MG63 (cell line): Measurements from ENCODE around the gene KANK2. TPM values are rescaled to one million over a fixed set of nuclear protein-coding genes. Genes with fewer than 3 reads are reported as not detected.
"Not testable (repeated sequence)": the region's sequence is repeated elsewhere in the genome, so short reads cannot be mapped to it uniquely, and the experiment has no call there.

Experiments
- DNase-seq: peaks from one replicate; pipeline ENCODE4 v3.0.0-alpha.2; 2020
- H3K27me3 ChIP-seq: fragments of 250-450 bp; sonication (Bioruptor Pico); 2 replicates; pipeline ENCODE4 v1.5.1; 2020; ENCODE audit warnings: mild to moderate bottlenecking, moderate library complexity
- H3K36me3 ChIP-seq: fragments of 250-450 bp; sonication (Bioruptor Pico); 2 replicates; pipeline ENCODE4 v1.5.1; 2020; ENCODE audit warnings: mild to moderate bottlenecking, moderate library complexity
- H3K4me3 ChIP-seq: fragments of 250-450 bp; sonication (Bioruptor Pico); 2 replicates; pipeline ENCODE4 v1.5.1; 2020; ENCODE audit warnings: mild to moderate bottlenecking, moderate library complexity
- H3K9me3 ChIP-seq: fragments of 250-450 bp; sonication (Bioruptor Pico); 2 replicates; pipeline ENCODE4 v1.5.1; 2020; ENCODE audit warnings: mild to moderate bottlenecking, moderate library complexity
- total RNA-seq: library from RNA; depleted of rRNA; stranded (reverse); fragments of >200 nt; shearing (Covaris generic); gene quantifications from 2 replicates; pipeline ENCODE4 v1.2.3, GENCODE V29; 2014; ENCODE audit warnings: low replicate concordance

Gene KANK2
- total RNA-seq, 1 experiment from 2014 or later = 81.9 TPM

- Histone ChIP-seq H3K9me3 (no peaks in the 10 kb centered on the region), H3K4me3 (no peak overlapping the region), H3K36me3 (peaks cover 73% of the 10 kb centered on the region), H3K27me3 (no peaks in the 10 kb centered on the region)
- DNase-seq = peak; percentile 92
Measured at GRCh38 chr19:11168568-11168967, 28.8 kb downstream of the KANK2 start.

DNA sequence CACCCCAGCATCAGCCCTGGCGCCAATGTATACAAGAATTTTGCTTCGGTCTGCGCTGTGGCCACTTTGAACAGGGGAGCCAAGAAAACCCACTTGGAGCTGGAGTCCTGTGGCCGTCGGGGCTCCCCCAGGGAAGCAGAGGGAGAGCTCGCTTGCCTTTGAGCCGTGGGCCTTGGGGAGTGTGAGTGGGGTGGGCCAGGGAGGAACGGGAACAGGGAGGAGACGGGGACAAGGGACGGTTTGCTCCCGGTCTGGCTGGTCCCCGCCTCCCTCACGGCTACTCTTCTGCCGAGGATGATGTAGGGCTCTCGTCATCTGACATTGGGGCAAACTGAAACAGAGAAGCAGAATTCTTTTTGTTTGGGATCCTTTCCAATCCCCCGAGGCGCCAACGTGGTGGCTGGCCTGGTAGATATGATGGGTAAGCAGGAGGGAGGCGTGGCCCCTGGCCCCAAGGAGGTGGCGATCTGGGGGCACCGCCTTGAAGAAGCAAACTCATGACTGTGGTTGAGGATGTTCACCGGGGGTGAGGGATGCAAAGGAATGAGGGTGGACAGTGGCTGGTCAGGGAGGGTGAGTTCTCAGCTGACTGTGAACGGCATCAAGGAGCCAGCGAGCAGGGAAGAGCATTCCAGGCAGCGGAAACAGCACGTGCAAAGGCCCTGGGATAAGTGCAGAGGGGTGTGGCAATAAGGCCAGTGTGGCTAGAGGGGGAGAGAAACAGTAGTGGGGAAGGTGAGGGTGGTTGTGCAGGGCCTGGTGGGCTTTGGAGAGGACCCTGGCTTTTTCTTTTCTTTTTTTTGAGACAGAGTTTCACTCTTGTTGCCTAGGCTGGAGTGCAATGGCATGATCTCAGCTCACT is 30.8 kb downstream of the KANK2 start:
- Histone ChIP-seq H3K4me3 (no peak overlapping the region), H3K27me3 (no peaks in the 10 kb centered on the region), H3K9me3 (no peaks in the 10 kb centered on the region), H3K36me3 (peaks cover 67% of the 10 kb centered on the region)
- peak; percentile 44 for DNase-seq

GRCh38 chr19:11165486-11166030 is 31.8 kb downstream of the KANK2 start:
- Histone ChIP-seq H3K9me3 (peaks cover 1% of the 10 kb centered on the region; the same call in 1 of the 2 replicates), H3K4me3 (no peak overlapping the region), H3K27me3 (no peaks in the 10 kb centered on the region), H3K36me3 (peaks cover 60% of the 10 kb centered on the region)
- DNase-seq = peak; percentile 58

DNA sequence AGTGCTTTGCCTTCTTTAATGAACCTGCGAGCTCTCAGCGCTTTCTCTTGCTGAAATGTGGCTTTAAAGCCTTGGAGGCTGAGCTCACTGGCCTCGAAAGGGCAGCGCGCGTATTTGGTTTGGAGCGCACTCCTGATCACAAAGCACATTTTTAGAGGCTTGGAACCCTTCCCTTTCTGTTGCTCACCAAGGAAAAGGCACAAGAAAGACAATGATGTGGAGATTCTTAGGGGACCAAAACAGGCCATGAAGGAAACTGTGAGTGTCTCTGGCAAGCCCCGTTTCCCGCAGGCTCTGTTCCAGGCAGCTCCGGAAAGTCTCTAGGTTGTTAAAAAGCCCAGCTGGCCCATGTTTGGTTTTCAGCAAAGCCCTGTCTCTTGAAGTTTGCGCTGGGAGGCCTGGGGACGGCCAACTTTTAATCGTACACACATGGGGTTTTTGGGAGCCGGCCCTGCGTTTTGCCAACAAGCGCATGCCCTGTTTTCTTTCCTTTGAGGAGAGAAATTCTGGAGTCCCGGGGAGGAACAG is 32.4 kb downstream of the KANK2 start:
- Histone ChIP-seq H3K9me3 (peaks cover 2% of the 10 kb centered on the region; the same call in 1 of the 2 replicates), H3K4me3 (no peak overlapping the region), H3K36me3 (peaks cover 54% of the 10 kb centered on the region), H3K27me3 (no peaks in the 10 kb centered on the region)
- peak; percentile 97 for DNase-seq

DNA sequence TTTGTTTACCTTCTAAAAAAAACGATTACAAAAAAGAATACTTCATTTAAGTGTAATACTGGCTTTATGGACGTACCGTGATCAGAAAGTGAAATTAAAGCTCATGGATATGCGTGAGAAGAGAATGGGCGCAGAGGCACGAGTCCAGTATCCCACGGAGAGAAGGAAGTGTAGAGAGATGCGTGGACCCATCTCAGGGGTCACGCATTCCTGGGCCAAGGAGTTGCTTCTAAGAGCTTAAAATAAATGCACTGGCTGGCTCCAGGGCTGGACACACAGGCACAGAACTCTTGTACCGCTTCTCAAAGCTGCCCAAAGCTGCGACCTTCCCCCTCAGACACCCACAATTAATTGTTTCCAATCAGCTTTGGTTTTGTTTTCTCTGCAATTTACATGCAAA is 33.0 kb downstream of the KANK2 start:
- H3K9me3 ChIP-seq = peaks cover 2% of the 10 kb centered on the region; the same call in 1 of the 2 replicates
- peaks cover 47% of the 10 kb centered on the region for H3K36me3 ChIP-seq
- no peak overlapping the region for H3K4me3 ChIP-seq
- no peaks in the 10 kb centered on the region for H3K27me3 ChIP-seq
- no peak for DNase-seq

GRCh38 chr19:11160440-11160768 is 36.9 kb downstream of the KANK2 start:
- H3K9me3 ChIP-seq, H3K27me3 ChIP-seq, DNase-seq, H3K4me3 ChIP-seq: not testable (repeated sequence)
- peaks cover 14% of the 10 kb centered on the region for H3K36me3 ChIP-seq

GRCh38 chr19:11159598-11160439 is 37.5 kb downstream of the KANK2 start:
- no peaks in the 10 kb centered on the region for H3K27me3 ChIP-seq
- H3K4me3 ChIP-seq = no peak overlapping the region
- peaks cover 14% of the 10 kb centered on the region for H3K36me3 ChIP-seq
- peaks cover 2% of the 10 kb centered on the region; the same call in 1 of the 2 replicates for H3K9me3 ChIP-seq
- DNase-seq = no peak

GRCh38 chr19:11155373-11156120 is 41.8 kb downstream of the KANK2 start, which contains the start of gene SPC24:
Gene SPC24 (minus strand): TSS chr19:11155782. CDS start chr19:11155776, 6 bp downstream.
- Histone ChIP-seq H3K36me3 (peaks cover 26% of the 10 kb centered on the region), H3K9me3 (peaks cover 1% of the 10 kb centered on the region; the same call in 1 of the 2 replicates), H3K27me3 (no peaks in the 10 kb centered on the region), H3K4me3 (peak within 1 kb of the TSS; percentile 76)
- peak; percentile 99 for DNase-seq

- peaks cover 34% of the 10 kb centered on the region for H3K36me3 ChIP-seq
- no peaks in the 10 kb centered on the region for H3K27me3 ChIP-seq
- H3K4me3 ChIP-seq = peak overlapping the region; percentile 76
- H3K9me3 ChIP-seq = no peaks in the 10 kb centered on the region
- no peak for DNase-seq
Measured at GRCh38 chr19:11154683-11155047, 42.7 kb downstream of the KANK2 start.

- DNase-seq = peak; percentile 95
- Histone ChIP-seq H3K27me3 (no peaks in the 10 kb centered on the region), H3K36me3 (peaks cover 53% of the 10 kb centered on the region), H3K4me3 (no peak overlapping the region), H3K9me3 (no peaks in the 10 kb centered on the region)
Measured at GRCh38 chr19:11152318-11153062, 44.9 kb downstream of the KANK2 start.

DNA sequence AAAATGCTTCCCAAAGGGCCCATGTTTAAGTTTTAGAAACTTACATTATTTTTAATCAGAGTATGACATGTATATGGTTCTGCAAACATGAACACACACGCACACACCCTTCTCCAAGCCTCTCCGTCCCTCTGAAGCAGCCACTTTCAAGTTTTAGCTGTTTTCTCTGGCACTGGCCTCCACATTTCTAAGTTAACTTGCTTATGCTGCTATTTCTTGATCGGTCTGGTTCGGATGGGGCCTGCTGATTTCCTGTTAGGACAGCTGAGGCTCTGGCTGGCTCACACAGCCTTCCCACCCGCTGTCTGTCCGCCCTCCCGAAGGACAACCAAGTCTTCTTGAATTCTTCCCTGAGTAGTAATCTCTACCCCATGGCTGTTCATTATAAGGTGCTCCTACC is 46.2 kb downstream of the KANK2 start:
- Histone ChIP-seq H3K27me3 (no peaks in the 10 kb centered on the region), H3K4me3 (no peak overlapping the region), H3K9me3 (no peaks in the 10 kb centered on the region), H3K36me3 (peaks cover 60% of the 10 kb centered on the region)
- DNase-seq = no peak

GRCh38 chr19:11148001-11148400 is 49.3 kb downstream of the KANK2 start:
- no peak for DNase-seq

DNA sequence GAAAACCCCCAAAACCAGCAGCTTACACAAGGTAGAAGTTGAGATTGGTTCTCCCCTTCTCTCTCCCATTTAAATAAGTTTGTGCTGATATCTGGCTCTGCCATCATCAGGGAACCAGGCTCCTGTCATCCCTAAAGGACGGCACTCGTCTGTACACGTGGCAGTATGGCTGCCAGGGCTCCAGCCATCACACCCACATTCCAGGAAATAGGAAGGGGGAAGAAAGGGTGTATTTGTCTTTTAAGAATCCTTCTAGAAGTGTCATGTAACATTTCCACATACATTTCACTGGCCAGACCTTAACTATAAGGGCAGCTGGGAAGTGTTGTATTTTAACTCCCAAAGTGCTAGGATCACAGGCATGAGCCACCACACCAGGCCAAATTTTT is 51.8 kb downstream of the KANK2 start:
- no peak for DNase-seq
- Histone ChIP-seq H3K36me3 (peaks cover 58% of the 10 kb centered on the region), H3K4me3 (no peak overlapping the region)

More at GRCh38 chr19:11148001-11148400, 49.3 kb downstream of the KANK2 start:
- H3K36me3 ChIP-seq = peaks cover 72% of the 10 kb centered on the region
- H3K27me3 ChIP-seq = no peaks in the 10 kb centered on the region
- H3K4me3 ChIP-seq = no peak overlapping the region
- no peaks in the 10 kb centered on the region for H3K9me3 ChIP-seq

GRCh38 chr19:11142528-11143171 is 54.7 kb downstream of the KANK2 start:
- H3K27me3 ChIP-seq = no peaks in the 10 kb centered on the region
- H3K36me3 ChIP-seq = peaks cover 33% of the 10 kb centered on the region
- DNase-seq = peak; percentile 96
- peak overlapping the region; percentile 5; the same call in 1 of the 2 replicates for H3K4me3 ChIP-seq
- no peaks in the 10 kb centered on the region for H3K9me3 ChIP-seq

More for the DNA sequence above, 51.8 kb downstream of the KANK2 start:
- Histone ChIP-seq H3K27me3 (no peaks in the 10 kb centered on the region), H3K9me3 (no peaks in the 10 kb centered on the region)

DNA sequence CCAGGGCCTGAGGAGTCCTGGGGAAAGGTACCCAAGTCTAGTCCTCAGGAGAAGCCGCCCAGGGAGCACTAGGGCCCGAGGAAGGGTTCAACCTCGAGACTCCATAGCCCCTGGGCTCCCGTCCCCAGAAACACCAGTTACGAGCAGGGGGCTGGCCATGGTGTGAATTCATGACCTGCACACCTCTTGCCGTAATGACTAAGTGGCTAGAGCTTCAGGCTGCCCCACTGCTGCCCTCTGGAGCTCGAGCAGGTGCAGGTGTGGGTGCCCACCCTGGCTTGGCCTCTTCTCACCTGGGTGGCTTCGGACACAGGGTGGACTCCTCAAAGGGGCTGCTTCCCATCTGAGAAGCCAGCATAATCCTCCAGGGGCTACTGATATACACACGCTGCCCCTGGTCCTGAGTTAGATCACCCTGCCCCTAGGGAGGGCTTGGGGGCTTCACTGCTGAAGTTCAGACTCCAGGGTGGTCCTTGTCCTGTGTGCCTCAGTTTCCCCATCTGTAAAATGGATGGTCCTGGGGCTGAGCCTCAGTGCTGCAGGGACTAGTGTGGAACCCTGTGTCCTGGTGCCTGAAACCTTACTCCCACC is 55.3 kb downstream of the KANK2 start:
- H3K9me3 ChIP-seq = no peaks in the 10 kb centered on the region
- no peak for DNase-seq
- H3K36me3 ChIP-seq = peaks cover 26% of the 10 kb centered on the region
- H3K4me3 ChIP-seq = no peak overlapping the region
- no peaks in the 10 kb centered on the region for H3K27me3 ChIP-seq
